ENCODE results near the gene VASP. TPM values are rescaled to one million over a fixed set of nuclear protein-coding genes. Genes with fewer than 3 reads are reported as not detected.

VASP gene
- total and polyA plus RNA-seq, 2 experiments from 2014 or later, result 60.3 to 147 TPM

- H3K36me3 ChIP-seq (ENCODE audit: insufficient read depth), result 0 out of 2 replicates have a peak, but pooled peaks cover 5% of the 10 kb centered on the region
- DNase-seq (ENCODE audit: low spot score) (no peak), ATAC-seq (no peak)
- H3K9me3 Mint-ChIP-seq, result peaks cover 16% of the 10 kb centered on the region
- H3K4me3 Mint-ChIP-seq, result no peak overlapping the region
- H3K9me2 ChIP-seq (ENCODE audit: insufficient read depth), result no peaks in the 10 kb centered on the region
- peaks cover 7% of the 10 kb centered on the region for H3K4me1 ChIP-seq (ENCODE audit: insufficient read depth)
- H4K20me1 ChIP-seq (replicated peaks; ENCODE audit: insufficient read depth), result peaks cover 7% of the 10 kb centered on the region
- no peak overlapping the region for H3K4me3 ChIP-seq
- no peak for TF ChIP-seq EZH2phosphoT487 (IDR thresholded peaks at IDR 0.05; ENCODE audit: unreplicated experiment)
- no peak for TF ChIP-seq ETS1 (IDR thresholded peaks at IDR 0.05)
- no peak for TF ChIP-seq ZNF462 (CRISPR knock-in tag; IDR thresholded peaks at IDR 0.05)
- no peak for TF ChIP-seq JUNB (IDR thresholded peaks at IDR 0.05; ENCODE audit: unreplicated experiment)
- TF ChIP-seq REST (IDR thresholded peaks at IDR 0.05; ENCODE audit: unreplicated experiment), result no peak
- TF ChIP-seq ZNF114 (CRISPR knock-in tag; IDR thresholded peaks at IDR 0.05), result no peak
- no peak for TF ChIP-seq ZNF331 (CRISPR knock-in tag; IDR thresholded peaks at IDR 0.05; ENCODE audit: low read depth)
- no peak for TF ChIP-seq STAT1 (IDR thresholded peaks at IDR 0.05; ENCODE audit: unreplicated experiment)
- no peak for TF ChIP-seq CTCF (conservative IDR thresholded peaks at IDR 0.05; ENCODE audit: low read depth in 2 of 2)
- H3F3A ChIP-seq (replicated peaks; ENCODE audit: low read depth), result peaks cover 16% of the 10 kb centered on the region; the same call in 1 of the 2 replicates
- H3K4me2 ChIP-seq, result no peak overlapping the region
- H3K27me3 ChIP-seq (ENCODE audit: insufficient read depth), result peaks cover 26% of the 10 kb centered on the region
- no peak overlapping the region for H3K27ac ChIP-seq (ENCODE audit: low read depth)
- H2AFZ ChIP-seq, result no peak overlapping the region
- peaks cover 27% of the 10 kb centered on the region for H3K27me3 Mint-ChIP-seq (ENCODE audit: insufficient read depth, low read depth, poor library complexity)
- no peaks in the 10 kb centered on the region for H3K79me2 ChIP-seq (replicated peaks; ENCODE audit: insufficient read depth)
- H3K4me1 Mint-ChIP-seq, result peaks cover 12% of the 10 kb centered on the region
- peaks cover 24% of the 10 kb centered on the region; the same call in 2 of the 3 replicates for H3K36me3 Mint-ChIP-seq (ENCODE audit: low read depth)
- H3K27ac Mint-ChIP-seq, result no peak overlapping the region
These were observed 24.1 kb downstream of the VASP start for GRCh38 chr19:45531349-45531748.

All from GM23338 (cell line).